Fibroblast of lung (primary cell): ENCODE results near the gene CLTA.

ENCODE experiments used
- EZH2 ChIP-seq: IDR thresholded peaks from 2 replicates; pipeline ENCODE4 v1.5.1; 2012; ENCODE audit warnings: low read length, control low read depth, mild to moderate bottlenecking; ENCODE audit errors: missing control alignments
- TF ChIP-seq, protein P1 (sequence below), 2 donors: IDR thresholded peaks in 1 of 2; conservative IDR thresholded peaks in 1 of 2; 1 replicate in 1 of 2; 2 replicates in 1 of 2; pipeline ENCODE4 v1.5.1; 2011 to 2012; ENCODE audit warnings: low read length in 2 of 2, control low read depth in 1 of 2, inconsistent platforms in 1 of 2, low read depth in 1 of 2, mild to moderate bottlenecking in 1 of 2

- TF ChIP-seq, protein P1, sequence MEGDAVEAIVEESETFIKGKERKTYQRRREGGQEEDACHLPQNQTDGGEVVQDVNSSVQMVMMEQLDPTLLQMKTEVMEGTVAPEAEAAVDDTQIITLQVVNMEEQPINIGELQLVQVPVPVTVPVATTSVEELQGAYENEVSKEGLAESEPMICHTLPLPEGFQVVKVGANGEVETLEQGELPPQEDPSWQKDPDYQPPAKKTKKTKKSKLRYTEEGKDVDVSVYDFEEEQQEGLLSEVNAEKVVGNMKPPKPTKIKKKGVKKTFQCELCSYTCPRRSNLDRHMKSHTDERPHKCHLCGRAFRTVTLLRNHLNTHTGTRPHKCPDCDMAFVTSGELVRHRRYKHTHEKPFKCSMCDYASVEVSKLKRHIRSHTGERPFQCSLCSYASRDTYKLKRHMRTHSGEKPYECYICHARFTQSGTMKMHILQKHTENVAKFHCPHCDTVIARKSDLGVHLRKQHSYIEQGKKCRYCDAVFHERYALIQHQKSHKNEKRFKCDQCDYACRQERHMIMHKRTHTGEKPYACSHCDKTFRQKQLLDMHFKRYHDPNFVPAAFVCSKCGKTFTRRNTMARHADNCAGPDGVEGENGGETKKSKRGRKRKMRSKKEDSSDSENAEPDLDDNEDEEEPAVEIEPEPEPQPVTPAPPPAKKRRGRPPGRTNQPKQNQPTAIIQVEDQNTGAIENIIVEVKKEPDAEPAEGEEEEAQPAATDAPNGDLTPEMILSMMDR (conservative IDR thresholded peaks at IDR 0.05 in 1 of 2, IDR thresholded peaks at IDR 0.05 in 1 of 2; ENCODE audit: low read depth in 1 of 2, low read length in 2 of 2), result no peak
- TF ChIP-seq EZH2, result no peak
Measured at GRCh38 chr9:36207016-36207415, 16.3 kb downstream of the CLTA start.
